ENCODE measurements around the gene UBE2J2. TPM values are rescaled to one million over a fixed set of nuclear protein-coding genes. Genes with fewer than 3 reads are reported as not detected.
A peak's percentile ranks its signal among the peaks of the same experiment; 100 is the strongest.

The UBE2J2 gene
- total and polyA plus RNA-seq, 2 of the 13 experiments (the other 11 are each of a cell fraction or from before 2014, with no cell fraction given): 25.4 to 29.4 TPM

DNA sequence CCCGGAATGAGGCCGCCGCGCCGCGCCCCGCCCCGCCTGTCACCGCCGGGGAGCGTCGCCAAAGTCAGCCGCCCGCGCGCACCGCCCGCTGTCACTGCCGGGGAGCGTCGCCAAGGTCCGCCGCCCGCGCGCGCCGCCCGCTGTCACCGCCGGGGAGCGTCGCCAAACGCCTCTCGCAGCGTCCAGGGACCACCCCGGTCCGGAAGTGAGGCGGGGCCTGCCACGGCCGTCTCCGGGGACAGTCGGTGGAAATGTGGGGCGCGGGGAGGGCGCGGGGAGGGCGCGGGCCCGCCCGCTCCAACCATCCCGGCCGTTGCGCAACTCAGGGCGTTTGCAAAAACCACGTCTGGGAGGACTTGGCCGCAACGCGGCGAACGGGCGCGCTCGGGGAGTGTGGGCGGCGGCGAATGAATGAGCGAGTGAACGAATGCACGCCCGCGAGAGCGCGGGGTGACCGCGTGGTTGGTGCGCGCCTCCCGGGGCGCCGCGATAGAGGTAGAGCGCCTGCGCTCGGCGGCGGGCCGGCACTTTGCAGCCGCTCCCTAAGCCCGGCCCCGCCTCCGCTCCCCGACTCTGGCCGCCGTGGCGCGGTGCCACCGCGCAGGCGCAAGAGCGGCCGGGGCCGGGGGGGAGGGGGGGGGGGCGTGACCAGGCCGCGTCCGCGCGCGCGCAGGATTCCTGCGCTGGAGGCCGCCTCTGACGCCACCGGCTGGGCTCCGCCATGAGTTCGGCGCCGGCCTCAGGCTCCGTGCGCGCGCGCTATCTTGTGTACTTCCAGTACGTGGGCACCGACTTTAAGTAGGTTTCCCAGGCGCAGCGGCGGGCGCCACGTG is 34.5 kb upstream of the UBE2J2 start, which contains the start of the genes ACAP3 and PUSL1 (continued):
- TF ChIP-seq, protein P1, sequence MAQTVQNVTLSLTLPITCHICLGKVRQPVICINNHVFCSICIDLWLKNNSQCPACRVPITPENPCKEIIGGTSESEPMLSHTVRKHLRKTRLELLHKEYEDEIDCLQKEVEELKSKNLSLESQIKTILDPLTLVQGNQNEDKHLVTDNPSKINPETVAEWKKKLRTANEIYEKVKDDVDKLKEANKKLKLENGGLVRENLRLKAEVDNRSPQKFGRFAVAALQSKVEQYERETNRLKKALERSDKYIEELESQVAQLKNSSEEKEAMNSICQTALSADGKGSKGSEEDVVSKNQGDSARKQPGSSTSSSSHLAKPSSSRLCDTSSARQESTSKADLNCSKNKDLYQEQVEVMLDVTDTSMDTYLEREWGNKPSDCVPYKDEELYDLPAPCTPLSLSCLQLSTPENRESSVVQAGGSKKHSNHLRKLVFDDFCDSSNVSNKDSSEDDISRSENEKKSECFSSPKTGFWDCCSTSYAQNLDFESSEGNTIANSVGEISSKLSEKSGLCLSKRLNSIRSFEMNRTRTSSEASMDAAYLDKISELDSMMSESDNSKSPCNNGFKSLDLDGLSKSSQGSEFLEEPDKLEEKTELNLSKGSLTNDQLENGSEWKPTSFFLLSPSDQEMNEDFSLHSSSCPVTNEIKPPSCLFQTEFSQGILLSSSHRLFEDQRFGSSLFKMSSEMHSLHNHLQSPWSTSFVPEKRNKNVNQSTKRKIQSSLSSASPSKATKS (CRISPR knock-in tag; IDR thresholded peaks at IDR 0.05): no peak
- TF ChIP-seq THYN1 (CRISPR knock-in tag; IDR thresholded peaks at IDR 0.05; ENCODE audit: borderline replicate concordance, low read depth) (no peak), ZNF619 (CRISPR knock-in tag; IDR thresholded peaks at IDR 0.05) (no peak), KDM2A (CRISPR knock-in tag; IDR thresholded peaks at IDR 0.05; ENCODE audit: borderline replicate concordance, low read depth) (peak; percentile 57; the same call in 1 of the 2 replicates), CEBPG (CRISPR knock-in tag; IDR thresholded peaks at IDR 0.05) (peak; percentile 93), NR2C2 (CRISPR knock-in tag; IDR thresholded peaks at IDR 0.05; ENCODE audit: borderline replicate concordance) (peak; percentile 49; the same call in 1 of the 2 replicates), ZNF232 (CRISPR knock-in tag; IDR thresholded peaks at IDR 0.05; ENCODE audit: borderline replicate concordance) (0 out of 2 replicates have a peak, but pooled peaks have one; percentile 15), ERF (CRISPR knock-in tag; IDR thresholded peaks at IDR 0.05) (peak; percentile 19; the same call in 1 of the 2 replicates), FOXK2 (IDR thresholded peaks at IDR 0.05) (no peak), ZNF678 (CRISPR knock-in tag; IDR thresholded peaks at IDR 0.05) (no peak), ZSCAN22 (CRISPR knock-in tag; IDR thresholded peaks at IDR 0.05) (no peak), ZC3H13 (CRISPR knock-in tag; IDR thresholded peaks at IDR 0.05) (peak; percentile 27; the same call in 1 of the 2 replicates), CEBPB (IDR thresholded peaks at IDR 0.05; ENCODE audit: borderline replicate concordance, low read depth, low read length) (peak; percentile 97), ZMYM3 (CRISPR knock-in tag; IDR thresholded peaks at IDR 0.05) (0 out of 2 replicates have a peak, but pooled peaks have one; percentile 6), NR2F1 (CRISPR knock-in tag; IDR thresholded peaks at IDR 0.05) (no peak)
- TF ChIP-seq, protein P2, sequence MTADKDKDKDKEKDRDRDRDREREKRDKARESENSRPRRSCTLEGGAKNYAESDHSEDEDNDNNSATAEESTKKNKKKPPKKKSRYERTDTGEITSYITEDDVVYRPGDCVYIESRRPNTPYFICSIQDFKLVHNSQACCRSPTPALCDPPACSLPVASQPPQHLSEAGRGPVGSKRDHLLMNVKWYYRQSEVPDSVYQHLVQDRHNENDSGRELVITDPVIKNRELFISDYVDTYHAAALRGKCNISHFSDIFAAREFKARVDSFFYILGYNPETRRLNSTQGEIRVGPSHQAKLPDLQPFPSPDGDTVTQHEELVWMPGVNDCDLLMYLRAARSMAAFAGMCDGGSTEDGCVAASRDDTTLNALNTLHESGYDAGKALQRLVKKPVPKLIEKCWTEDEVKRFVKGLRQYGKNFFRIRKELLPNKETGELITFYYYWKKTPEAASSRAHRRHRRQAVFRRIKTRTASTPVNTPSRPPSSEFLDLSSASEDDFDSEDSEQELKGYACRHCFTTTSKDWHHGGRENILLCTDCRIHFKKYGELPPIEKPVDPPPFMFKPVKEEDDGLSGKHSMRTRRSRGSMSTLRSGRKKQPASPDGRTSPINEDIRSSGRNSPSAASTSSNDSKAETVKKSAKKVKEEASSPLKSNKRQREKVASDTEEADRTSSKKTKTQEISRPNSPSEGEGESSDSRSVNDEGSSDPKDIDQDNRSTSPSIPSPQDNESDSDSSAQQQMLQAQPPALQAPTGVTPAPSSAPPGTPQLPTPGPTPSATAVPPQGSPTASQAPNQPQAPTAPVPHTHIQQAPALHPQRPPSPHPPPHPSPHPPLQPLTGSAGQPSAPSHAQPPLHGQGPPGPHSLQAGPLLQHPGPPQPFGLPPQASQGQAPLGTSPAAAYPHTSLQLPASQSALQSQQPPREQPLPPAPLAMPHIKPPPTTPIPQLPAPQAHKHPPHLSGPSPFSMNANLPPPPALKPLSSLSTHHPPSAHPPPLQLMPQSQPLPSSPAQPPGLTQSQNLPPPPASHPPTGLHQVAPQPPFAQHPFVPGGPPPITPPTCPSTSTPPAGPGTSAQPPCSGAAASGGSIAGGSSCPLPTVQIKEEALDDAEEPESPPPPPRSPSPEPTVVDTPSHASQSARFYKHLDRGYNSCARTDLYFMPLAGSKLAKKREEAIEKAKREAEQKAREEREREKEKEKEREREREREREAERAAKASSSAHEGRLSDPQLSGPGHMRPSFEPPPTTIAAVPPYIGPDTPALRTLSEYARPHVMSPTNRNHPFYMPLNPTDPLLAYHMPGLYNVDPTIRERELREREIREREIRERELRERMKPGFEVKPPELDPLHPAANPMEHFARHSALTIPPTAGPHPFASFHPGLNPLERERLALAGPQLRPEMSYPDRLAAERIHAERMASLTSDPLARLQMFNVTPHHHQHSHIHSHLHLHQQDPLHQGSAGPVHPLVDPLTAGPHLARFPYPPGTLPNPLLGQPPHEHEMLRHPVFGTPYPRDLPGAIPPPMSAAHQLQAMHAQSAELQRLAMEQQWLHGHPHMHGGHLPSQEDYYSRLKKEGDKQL (CRISPR knock-in tag; IDR thresholded peaks at IDR 0.05; ENCODE audit: low read depth): no peak
- TF ChIP-seq, protein P3, sequence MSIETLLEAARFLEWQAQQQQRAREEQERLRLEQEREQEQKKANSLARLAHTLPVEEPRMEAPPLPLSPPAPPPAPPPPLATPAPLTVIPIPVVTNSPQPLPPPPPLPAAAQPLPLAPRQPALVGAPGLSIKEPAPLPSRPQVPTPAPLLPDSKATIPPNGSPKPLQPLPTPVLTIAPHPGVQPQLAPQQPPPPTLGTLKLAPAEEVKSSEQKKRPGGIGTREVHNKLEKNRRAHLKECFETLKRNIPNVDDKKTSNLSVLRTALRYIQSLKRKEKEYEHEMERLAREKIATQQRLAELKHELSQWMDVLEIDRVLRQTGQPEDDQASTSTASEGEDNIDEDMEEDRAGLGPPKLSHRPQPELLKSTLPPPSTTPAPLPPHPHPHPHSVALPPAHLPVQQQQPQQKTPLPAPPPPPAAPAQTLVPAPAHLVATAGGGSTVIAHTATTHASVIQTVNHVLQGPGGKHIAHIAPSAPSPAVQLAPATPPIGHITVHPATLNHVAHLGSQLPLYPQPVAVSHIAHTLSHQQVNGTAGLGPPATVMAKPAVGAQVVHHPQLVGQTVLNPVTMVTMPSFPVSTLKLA (IDR thresholded peaks at IDR 0.05): peak; percentile 38; the same call in 1 of the 2 replicates
- TF ChIP-seq, protein P4, sequence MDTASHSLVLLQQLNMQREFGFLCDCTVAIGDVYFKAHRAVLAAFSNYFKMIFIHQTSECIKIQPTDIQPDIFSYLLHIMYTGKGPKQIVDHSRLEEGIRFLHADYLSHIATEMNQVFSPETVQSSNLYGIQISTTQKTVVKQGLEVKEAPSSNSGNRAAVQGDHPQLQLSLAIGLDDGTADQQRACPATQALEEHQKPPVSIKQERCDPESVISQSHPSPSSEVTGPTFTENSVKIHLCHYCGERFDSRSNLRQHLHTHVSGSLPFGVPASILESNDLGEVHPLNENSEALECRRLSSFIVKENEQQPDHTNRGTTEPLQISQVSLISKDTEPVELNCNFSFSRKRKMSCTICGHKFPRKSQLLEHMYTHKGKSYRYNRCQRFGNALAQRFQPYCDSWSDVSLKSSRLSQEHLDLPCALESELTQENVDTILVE (CRISPR knock-in tag; IDR thresholded peaks at IDR 0.05): peak; percentile 68; the same call in 1 of the 2 replicates

Data from HepG2 (cell line).